HL-60/S4 treated with phorbol 12-myristate 13-acetate at 8.2 ng/mL for 4 days and 3 days (cell line): Measurements from ENCODE around the gene MESP1.

Experiments used
- in situ Hi-C: fragments of 300-500 bp; cut with MboI; formaldehyde crosslinking; loops from 2 replicates; pipeline ENCODE4 v1.15.0; 2022; ENCODE audit warnings: low sequenced_read_pairs

MESP1 gene

DNA sequence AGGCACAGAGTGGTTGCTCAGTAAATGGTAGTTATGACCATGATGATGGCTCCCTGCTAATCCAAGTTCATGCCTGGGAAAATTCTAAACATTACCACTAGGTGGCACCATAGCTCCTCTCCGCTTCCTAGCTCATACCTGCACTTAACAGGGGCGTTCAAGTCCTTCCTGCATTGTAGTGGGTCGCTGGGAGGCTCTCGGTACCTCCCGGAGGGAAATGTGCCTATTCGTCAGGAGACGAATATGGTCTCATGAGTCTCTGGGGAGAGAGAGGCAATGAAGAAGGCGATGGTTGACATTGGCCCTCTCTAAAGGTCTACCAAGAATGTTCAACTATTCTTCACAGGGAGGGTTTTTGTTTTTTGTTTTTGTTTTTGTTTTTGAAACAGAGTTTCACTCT is 10.9 kb downstream of the MESP1 start:
- in situ Hi-C loops = no loop called here

DNA sequence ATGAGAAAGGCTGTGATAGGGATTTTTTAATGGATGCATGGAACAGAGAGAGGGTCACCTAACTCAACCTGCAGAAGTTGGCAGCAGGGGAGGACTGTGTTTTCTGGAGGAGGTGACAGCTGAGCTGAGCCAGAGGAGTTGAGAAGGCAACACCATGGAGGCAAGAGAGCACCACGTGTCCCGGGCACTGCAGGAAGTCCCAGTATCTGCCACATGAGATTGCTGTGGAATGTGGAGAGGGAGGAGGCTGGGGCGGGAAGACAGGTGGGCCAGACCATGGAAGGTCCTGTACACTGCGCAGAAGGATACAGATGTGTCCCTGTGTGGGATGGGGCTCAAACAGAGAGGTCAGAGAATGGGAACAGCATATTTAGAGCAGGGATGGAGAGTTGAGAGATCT is 15.3 kb downstream of the MESP1 start:
- in situ Hi-C loops = no loop called here

DNA sequence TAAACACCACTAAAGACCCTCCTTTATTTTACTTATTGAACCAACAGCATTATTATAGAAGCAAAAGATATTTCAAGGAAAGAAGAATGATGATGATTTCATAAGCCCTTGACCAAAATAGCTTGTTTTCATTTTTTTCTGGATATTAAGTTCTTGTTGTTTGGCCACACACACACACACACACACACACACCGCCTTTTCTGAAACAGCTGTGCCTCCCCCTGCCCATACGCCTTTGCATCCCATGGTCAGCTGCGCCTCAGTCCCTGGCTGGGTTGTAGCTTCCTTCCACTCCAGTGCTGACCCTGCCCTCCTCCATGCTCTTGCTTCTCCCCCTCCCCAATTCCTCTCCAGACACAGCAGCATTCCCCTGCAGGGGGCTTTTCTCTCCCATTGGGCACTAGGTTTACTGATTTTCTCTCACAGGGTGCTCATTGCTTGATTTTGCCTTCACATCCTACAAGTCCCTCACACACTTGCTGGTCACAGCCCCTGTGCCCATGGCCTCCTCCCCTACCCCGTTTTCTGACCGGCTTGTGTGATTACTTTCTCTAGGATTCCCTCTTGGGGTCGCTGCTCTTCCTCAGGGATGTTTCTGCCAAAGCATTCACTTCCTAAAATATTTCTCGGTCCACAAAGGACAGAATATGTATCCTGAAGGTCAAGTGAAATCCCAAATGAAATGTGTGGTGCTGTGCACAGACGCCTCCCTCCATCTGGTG is 18.4 kb downstream of the MESP1 start:
- in situ Hi-C loops = no loop called here

DNA sequence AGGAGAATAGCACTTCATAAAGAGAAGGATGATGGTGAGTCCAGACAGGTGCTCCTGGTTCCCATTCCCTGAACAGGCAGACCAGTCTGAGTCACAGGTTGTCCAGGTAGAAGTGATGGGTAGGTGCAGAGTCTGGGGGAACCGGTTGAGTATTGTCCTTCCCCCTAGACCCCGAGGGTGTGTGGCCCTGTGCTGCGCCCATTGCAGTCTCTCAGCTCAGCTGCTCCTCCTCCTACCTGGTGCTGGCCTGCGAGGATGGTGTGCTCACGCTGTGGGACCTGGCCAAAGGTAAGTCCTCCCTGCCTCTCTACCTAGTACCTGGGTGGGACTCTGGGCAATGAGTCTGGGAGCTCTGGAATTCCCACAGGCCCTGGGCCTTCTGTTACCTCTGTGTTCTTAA is 19.8 kb downstream of the MESP1 start:
- in situ Hi-C loops = no loop called here

DNA sequence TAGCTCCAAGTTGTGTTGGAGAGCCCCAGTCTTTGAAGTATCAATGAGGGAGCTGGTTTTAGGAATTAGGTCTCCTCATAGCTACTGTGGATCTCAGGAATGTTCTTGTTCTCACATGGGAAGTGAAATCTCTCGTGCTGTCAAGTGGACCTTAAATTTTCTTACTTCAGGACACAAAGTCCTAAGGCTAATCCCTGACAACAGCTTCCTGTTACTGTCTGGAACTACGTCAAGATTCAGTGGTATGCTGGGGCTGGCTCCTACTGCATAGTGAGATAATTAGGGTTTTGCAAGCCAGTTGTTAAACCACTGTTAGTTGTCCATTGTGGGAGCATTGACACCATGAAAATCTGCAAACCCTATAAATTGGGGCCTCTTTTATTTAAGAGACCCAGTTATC is 22.8 kb downstream of the MESP1 start:
- in situ Hi-C loops = no loop called here

- in situ Hi-C loops = no loop called here
Observed at GRCh38 chr15:89725064-89725463, 26.0 kb downstream of the MESP1 start.

DNA sequence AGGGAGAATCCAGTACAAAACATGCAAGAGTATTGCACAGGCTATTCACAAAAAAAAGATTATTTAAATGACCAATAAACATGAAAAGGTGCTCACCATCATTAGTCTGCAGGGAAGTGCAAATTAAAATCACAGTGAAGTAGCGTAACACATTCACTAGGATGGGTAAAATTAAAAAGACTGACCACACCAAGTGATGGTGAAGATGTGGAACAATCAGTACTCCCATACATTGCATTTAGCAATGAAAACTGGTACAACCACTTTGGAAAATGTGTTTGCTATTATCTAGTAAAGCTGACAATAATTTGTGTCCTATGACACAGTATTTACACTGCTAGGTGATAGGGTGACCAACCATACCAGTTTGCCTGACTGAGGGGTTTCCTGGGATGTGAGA is 26.4 kb downstream of the MESP1 start:
- in situ Hi-C loops = no loop called here

- in situ Hi-C loops = no loop called here
Observed at GRCh38 chr15:89723031-89723430, 28.0 kb downstream of the MESP1 start.

DNA sequence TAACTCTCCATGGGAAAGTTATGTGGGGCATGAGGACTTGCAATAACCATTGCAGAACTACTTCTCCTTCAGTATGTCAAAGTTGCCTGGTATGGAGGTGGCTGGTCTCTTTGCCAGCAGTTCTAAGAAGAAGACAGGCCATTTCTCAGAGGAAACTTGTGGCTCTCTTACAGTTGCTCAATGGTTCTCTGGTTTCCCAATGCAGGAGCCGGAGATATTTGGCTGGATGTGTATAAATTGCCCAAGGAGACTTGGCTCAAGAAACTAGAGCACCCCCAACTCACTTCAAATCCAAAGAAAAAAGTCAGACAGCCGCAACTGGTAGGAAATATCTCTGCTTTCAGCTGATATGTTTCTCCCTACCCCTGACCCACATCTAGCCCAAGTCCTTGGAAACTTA is 36.3 kb downstream of the MESP1 start:
- in situ Hi-C loops = no loop called here

GRCh38 chr15:89707577-89707976 is 43.5 kb downstream of the MESP1 start:
- in situ Hi-C loops = no loop called here

- in situ Hi-C loops = no loop called here
Observed at GRCh38 chr15:89704411-89704810, 46.6 kb downstream of the MESP1 start.
